C4-2B (cell line): ENCODE measurements around the gene AMMECR1.

Experiments
- H3K27ac ChIP-seq: fragments of 450-650 bp; 2 replicates; pipeline ENCODE4 v1.5.1; 2017
- ZFX ChIP-seq: fragments of 450-650 bp; IDR thresholded peaks from 2 replicates; pipeline ENCODE4 v1.6.1; 2017
- TF ChIP-seq, protein P1 (sequence below): fragments of 450-650 bp; conservative IDR thresholded peaks from 2 replicates; pipeline ENCODE4 v1.5.1; 2017; ENCODE audit warnings: mild to moderate bottlenecking

The AMMECR1 gene

DNA sequence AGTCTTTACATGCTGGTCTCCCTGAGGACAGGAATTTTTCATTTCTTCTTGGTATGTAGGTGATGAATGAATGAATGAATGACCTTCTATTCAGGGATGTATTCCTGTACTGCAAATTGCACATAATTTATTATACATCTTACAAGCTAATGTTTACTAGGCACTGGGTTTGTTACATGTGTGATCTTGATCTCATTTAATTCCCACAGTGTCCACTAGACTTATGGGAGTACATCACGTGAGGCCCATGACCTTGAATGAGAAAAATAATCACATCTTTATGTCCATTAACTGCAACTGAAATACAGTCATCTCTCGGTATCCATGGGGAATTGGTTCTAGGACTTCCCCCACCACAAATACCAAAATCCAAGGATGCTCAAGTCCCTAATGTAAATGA, 164.6 kb downstream of the AMMECR1 start:
- TF ChIP-seq, protein P1, sequence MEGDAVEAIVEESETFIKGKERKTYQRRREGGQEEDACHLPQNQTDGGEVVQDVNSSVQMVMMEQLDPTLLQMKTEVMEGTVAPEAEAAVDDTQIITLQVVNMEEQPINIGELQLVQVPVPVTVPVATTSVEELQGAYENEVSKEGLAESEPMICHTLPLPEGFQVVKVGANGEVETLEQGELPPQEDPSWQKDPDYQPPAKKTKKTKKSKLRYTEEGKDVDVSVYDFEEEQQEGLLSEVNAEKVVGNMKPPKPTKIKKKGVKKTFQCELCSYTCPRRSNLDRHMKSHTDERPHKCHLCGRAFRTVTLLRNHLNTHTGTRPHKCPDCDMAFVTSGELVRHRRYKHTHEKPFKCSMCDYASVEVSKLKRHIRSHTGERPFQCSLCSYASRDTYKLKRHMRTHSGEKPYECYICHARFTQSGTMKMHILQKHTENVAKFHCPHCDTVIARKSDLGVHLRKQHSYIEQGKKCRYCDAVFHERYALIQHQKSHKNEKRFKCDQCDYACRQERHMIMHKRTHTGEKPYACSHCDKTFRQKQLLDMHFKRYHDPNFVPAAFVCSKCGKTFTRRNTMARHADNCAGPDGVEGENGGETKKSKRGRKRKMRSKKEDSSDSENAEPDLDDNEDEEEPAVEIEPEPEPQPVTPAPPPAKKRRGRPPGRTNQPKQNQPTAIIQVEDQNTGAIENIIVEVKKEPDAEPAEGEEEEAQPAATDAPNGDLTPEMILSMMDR, result no peak
- TF ChIP-seq ZFX, result no peak
- H3K27ac ChIP-seq, result no peak overlapping the region

DNA sequence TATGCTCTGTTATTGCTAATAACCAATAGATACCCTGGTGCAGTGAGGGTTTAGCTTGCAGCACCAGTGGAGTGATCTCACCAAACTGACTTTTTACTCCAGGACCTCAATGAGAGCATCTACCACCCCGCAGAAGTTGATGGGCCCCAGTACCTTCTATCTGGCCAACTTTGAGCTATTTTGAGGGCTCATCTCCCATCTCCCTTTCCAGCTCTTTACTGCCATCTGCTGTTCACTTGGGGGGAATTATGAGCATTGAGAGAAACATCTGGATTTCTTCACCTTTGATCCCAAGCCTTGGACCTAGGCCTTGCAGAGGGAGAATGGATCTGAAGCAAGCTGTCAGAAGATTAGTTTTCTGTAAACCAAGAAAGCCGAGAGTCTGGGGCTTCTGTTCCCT, 171.4 kb downstream of the AMMECR1 start:
- TF ChIP-seq, protein P1, result peak; percentile 64
- no peak for TF ChIP-seq ZFX
- H3K27ac ChIP-seq, result no peak overlapping the region

DNA sequence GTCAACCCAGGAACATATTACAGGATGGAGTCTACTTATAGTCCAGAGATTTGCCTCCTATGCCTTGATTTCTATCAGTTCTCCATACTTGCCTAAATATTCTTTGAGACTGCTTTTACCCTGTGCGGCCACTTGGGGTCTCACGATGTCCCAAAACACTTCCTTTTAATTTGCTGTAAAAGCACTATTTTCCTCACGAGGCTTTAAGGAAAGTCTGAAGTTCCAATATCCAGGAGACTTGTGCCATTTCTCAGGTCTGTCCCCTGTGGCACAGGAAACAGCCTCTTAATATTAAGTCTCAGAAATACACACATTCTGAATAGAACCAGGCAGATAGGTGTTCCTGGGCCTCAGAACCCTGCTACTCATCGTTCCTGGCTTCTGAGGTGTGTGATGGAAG, 172.0 kb downstream of the AMMECR1 start:
- TF ChIP-seq, protein P1, result peak; percentile 47
- no peak for TF ChIP-seq ZFX

GRCh38 chrX:110145311-110145710, 172.6 kb downstream of the AMMECR1 start:
- no peak overlapping the region for H3K27ac ChIP-seq
- TF ChIP-seq, protein P1, result no peak
- no peak for TF ChIP-seq ZFX

More for the DNA sequence above, 172.0 kb downstream of the AMMECR1 start:
- no peak overlapping the region for H3K27ac ChIP-seq
